Testis (tissue), 2 donors: ENCODE data around the gene CDH9.

Experiments
- POLR2A ChIP-seq: fragments of 450-650 bp; IDR thresholded peaks from one replicate; pipeline ENCODE4 v1.6.1; 2017; ENCODE audit warnings: antibody characterized with exemption, mild to moderate bottlenecking, moderate library complexity
- TF ChIP-seq, protein P1 (sequence below), 3 experiments: fragments of 450-650 bp in 2 of 3; fragments of 200-600 bp in 1 of 3; sonication (generic) in 1 of 3; IDR thresholded peaks; one replicate each; pipeline ENCODE4 v1.5.1; 2016 to 2019; ENCODE audit warnings: antibody characterized with exemption in 3 of 3, mild to moderate bottlenecking in 2 of 3, moderate library complexity in 1 of 3

DNA sequence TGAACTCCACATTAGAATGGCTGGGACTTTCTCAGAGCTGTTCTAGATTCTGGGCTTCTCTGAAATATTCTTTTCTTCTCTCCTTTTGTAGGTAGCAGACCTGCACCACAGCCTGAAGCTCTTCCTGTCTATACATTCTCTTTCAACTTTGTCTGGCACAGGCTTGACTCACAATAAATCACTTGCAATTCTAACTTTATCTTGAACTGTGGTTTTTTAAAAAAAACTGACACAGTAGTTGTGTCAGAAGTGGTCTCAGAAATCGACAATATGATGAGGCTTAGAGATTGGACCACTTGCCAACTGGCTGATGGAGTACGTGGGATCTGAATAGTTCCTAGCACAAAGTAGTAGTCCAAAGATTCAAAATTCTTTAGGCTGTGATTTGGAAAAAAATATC lies 24.1 kb upstream of the CDH9 start:
- TF ChIP-seq, protein P1, sequence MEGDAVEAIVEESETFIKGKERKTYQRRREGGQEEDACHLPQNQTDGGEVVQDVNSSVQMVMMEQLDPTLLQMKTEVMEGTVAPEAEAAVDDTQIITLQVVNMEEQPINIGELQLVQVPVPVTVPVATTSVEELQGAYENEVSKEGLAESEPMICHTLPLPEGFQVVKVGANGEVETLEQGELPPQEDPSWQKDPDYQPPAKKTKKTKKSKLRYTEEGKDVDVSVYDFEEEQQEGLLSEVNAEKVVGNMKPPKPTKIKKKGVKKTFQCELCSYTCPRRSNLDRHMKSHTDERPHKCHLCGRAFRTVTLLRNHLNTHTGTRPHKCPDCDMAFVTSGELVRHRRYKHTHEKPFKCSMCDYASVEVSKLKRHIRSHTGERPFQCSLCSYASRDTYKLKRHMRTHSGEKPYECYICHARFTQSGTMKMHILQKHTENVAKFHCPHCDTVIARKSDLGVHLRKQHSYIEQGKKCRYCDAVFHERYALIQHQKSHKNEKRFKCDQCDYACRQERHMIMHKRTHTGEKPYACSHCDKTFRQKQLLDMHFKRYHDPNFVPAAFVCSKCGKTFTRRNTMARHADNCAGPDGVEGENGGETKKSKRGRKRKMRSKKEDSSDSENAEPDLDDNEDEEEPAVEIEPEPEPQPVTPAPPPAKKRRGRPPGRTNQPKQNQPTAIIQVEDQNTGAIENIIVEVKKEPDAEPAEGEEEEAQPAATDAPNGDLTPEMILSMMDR (IDR thresholded peaks at IDR 0.05), result no peak
- TF ChIP-seq POLR2A, result no peak
